ENCODE measurements around the gene LRPAP1.

DNA sequence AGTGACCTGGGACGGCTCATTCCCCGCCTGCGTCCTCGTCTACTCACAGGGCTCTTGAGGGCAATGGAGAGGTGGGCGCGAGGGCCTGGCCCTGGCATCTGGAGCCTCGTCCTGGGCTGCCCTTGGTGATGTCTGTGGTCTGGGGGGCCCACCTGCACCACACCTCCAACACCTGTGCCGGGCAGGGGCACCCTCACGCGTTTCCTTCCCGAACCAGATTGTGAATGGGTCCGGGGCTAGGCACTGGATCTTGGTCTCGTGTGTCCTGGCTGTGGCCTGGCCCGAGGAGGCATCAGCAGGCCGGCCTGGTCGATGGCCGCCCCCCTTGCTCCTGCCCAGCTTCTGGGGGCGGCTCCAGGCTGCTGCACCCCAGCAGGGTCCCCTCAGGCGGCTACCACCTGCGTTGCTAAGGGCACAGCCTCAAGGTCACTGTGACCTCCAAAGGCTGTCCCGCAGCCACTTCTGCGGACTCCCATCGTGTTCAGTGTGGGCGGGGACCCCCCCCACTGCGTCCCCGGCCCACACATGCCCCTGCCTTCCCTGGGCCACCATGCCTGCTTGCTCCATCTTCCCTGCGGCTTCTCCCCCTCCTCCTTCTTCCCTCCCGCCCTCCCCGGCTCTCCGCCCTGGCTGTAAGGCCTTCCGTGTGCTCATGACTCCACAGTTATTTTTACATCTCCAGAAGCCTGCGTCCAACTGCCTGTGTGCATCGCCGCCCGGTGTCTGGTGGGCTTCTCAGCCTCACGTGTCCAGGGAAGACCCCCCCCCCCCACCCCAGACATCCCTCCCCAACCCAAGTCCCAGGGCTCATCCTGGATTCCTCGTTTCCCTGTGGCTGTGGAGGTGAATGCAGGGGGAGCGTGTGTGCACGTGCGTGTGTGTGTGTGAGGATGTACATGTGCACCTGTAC, 65.3 kb downstream of the LRPAP1 start:
- TF ChIP-seq, protein P1, sequence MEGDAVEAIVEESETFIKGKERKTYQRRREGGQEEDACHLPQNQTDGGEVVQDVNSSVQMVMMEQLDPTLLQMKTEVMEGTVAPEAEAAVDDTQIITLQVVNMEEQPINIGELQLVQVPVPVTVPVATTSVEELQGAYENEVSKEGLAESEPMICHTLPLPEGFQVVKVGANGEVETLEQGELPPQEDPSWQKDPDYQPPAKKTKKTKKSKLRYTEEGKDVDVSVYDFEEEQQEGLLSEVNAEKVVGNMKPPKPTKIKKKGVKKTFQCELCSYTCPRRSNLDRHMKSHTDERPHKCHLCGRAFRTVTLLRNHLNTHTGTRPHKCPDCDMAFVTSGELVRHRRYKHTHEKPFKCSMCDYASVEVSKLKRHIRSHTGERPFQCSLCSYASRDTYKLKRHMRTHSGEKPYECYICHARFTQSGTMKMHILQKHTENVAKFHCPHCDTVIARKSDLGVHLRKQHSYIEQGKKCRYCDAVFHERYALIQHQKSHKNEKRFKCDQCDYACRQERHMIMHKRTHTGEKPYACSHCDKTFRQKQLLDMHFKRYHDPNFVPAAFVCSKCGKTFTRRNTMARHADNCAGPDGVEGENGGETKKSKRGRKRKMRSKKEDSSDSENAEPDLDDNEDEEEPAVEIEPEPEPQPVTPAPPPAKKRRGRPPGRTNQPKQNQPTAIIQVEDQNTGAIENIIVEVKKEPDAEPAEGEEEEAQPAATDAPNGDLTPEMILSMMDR (conservative IDR thresholded peaks at IDR 0.05), result no peak
- no peak for TF ChIP-seq EZH2 (IDR thresholded peaks at IDR 0.05; ENCODE audit: low read depth)

Measured in PC-9 (cell line).